Esophagus muscularis mucosa (tissue), 3 donors: ENCODE measurements around the gene ATP2A1.

ENCODE experiments used
- POLR2A ChIP-seq: fragments of 450-650 bp; IDR thresholded peaks from one replicate; pipeline ENCODE4 v1.6.1; 2017; ENCODE audit warnings: antibody characterized with exemption, moderate library complexity, mild to moderate bottlenecking, low read depth
- POLR2AphosphoS5 ChIP-seq, 2 donors: sonication (generic); formaldehyde crosslinking; IDR thresholded peaks; one replicate each; pipeline ENCODE4 v1.6.1; 2017; ENCODE audit warnings: antibody characterized with exemption in 2 of 2
- TF ChIP-seq, protein P1 (sequence below), 3 experiments: fragments of 200-600 bp in 2 of 3; fragments of 450-650 bp in 1 of 3; sonication (generic) in 2 of 3; IDR thresholded peaks; one replicate each; pipeline ENCODE4 v1.5.1; 2017 to 2019; ENCODE audit warnings: antibody characterized with exemption in 3 of 3, mild to moderate bottlenecking in 2 of 3, moderate library complexity in 1 of 3

DNA sequence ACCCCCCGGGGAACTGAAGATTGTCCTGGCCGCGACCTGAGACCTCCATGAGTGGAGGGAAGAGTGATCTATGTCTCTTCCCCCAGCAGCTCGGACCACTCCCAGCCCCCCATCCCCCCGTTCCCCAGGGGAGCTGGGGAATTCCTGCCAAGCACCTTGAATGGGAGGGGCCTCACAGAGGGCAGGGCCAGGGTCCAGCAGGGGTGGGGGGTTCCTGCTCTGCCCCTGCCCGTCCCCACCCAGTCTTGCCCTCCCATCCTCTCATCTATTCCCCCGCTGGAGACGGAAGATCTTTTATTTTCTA, 41.6 kb upstream of the ATP2A1 start:
- TF ChIP-seq, protein P1, sequence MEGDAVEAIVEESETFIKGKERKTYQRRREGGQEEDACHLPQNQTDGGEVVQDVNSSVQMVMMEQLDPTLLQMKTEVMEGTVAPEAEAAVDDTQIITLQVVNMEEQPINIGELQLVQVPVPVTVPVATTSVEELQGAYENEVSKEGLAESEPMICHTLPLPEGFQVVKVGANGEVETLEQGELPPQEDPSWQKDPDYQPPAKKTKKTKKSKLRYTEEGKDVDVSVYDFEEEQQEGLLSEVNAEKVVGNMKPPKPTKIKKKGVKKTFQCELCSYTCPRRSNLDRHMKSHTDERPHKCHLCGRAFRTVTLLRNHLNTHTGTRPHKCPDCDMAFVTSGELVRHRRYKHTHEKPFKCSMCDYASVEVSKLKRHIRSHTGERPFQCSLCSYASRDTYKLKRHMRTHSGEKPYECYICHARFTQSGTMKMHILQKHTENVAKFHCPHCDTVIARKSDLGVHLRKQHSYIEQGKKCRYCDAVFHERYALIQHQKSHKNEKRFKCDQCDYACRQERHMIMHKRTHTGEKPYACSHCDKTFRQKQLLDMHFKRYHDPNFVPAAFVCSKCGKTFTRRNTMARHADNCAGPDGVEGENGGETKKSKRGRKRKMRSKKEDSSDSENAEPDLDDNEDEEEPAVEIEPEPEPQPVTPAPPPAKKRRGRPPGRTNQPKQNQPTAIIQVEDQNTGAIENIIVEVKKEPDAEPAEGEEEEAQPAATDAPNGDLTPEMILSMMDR (IDR thresholded peaks at IDR 0.05): no peak
- TF ChIP-seq POLR2A (no peak), POLR2AphosphoS5 (IDR thresholded peaks at IDR 0.05) (no peak)
